ENCODE results near the gene LIF. TPM values are rescaled to one million over a fixed set of nuclear protein-coding genes. Genes with fewer than 3 reads are reported as not detected.

LIF gene
- total RNA-seq, 4 donors from 2014 or later: 4.2 to 15.3 (median 8.5) TPM

DNA sequence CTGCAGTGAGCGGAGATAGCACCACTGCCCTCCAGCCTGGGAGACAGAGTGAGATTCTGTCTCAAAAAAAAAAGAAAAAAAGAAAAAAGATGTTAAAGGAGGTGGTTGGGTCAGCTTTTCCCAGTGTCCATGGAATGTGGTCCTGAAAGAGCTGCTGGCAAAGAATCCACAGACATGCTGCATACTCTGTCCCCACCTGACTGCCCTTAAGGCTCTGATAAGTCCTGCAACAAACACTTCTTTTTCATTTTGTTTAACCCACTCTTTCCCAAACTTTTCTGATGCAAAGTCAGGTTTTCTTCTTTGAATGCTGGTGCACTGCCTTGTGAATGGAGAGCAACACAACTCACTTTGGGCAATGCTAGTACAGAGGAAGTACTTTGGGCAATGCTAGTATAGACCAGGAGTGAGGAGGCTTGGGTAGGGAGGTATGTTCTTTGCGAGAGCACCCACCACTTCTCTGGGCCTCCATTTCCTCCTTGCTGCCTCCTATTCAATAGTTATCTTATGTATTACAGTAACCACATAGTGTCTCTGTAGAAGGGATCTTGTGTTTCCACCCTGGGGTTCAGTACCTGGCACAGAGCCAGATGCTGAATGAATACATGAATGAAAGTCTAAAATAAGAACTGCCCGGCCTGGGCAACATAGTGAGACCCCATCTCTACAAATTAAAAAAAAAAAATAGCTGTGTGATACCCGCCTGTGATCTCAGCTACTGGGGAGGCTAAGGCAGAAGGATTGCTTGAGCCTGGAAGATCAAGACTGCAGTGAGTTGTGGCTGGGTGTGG, 18.9 kb downstream of the LIF start:
- H3K27me3 ChIP-seq: peaks cover 2% of the 10 kb centered on the region
- no peaks in the 10 kb centered on the region for H3K36me3 ChIP-seq
- no peak for DNase-seq (ENCODE audit: low spot score in 2 of 2)
- 86% methylated on average over 4 of the region's 4 CpGs for WGBS
- H3K9me3 ChIP-seq: no peaks in the 10 kb centered on the region
- TF ChIP-seq EP300 (IDR thresholded peaks at IDR 0.05): no peak
- H3K4me3 ChIP-seq: no peak overlapping the region
- no peak overlapping the region for H3K27ac ChIP-seq
- peaks cover 19% of the 10 kb centered on the region for H3K4me1 ChIP-seq

DNA sequence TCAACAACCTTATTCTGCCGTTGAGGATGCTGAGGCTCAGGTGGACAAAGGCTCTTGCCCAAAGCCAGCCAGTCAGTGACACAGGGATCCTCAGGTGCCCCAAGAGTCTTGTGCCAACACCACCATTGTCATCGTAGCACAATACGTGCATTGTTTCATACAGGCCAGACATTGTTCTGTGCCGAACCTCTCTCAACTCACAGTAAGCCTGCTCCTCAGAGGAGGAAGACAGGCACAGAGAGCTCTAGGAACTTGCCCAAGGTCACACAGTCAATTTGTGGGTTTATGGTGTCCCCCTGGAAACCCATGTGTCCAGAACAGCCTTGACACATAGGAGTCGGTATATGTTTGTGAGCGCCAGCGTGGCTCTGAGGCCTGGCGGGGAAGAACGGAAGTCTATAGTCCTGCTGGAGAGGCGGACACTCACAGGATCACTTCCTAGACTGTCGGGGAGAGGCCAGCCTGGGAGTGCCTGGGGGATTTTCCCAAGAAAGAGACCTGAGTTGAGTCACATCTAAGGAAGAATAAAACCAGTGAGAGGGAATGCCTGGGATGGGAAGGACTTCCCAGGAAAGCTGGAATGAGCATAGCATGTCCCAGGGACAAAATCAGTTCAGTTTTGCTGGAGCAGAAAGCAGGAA, 20.2 kb downstream of the LIF start:
- 62% methylated on average over 11 of the region's 11 CpGs for WGBS
- Histone ChIP-seq H3K4me3 (no peak overlapping the region), H3K27ac (peak overlapping the region; percentile 34), H3K27me3 (peaks cover 4% of the 10 kb centered on the region), H3K36me3 (no peaks in the 10 kb centered on the region), H3K9me3 (no peaks in the 10 kb centered on the region), H3K4me1 (peaks cover 19% of the 10 kb centered on the region)
- DNase-seq (ENCODE audit: low spot score in 2 of 2): no peak
- no peak for TF ChIP-seq EP300 (IDR thresholded peaks at IDR 0.05)
- TF ChIP-seq, protein P1, sequence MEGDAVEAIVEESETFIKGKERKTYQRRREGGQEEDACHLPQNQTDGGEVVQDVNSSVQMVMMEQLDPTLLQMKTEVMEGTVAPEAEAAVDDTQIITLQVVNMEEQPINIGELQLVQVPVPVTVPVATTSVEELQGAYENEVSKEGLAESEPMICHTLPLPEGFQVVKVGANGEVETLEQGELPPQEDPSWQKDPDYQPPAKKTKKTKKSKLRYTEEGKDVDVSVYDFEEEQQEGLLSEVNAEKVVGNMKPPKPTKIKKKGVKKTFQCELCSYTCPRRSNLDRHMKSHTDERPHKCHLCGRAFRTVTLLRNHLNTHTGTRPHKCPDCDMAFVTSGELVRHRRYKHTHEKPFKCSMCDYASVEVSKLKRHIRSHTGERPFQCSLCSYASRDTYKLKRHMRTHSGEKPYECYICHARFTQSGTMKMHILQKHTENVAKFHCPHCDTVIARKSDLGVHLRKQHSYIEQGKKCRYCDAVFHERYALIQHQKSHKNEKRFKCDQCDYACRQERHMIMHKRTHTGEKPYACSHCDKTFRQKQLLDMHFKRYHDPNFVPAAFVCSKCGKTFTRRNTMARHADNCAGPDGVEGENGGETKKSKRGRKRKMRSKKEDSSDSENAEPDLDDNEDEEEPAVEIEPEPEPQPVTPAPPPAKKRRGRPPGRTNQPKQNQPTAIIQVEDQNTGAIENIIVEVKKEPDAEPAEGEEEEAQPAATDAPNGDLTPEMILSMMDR (IDR thresholded peaks at IDR 0.05): no peak
- no peak for TF ChIP-seq POLR2A (IDR thresholded peaks at IDR 0.05)
- TF ChIP-seq POLR2AphosphoS5 (IDR thresholded peaks at IDR 0.05): no peak

DNA sequence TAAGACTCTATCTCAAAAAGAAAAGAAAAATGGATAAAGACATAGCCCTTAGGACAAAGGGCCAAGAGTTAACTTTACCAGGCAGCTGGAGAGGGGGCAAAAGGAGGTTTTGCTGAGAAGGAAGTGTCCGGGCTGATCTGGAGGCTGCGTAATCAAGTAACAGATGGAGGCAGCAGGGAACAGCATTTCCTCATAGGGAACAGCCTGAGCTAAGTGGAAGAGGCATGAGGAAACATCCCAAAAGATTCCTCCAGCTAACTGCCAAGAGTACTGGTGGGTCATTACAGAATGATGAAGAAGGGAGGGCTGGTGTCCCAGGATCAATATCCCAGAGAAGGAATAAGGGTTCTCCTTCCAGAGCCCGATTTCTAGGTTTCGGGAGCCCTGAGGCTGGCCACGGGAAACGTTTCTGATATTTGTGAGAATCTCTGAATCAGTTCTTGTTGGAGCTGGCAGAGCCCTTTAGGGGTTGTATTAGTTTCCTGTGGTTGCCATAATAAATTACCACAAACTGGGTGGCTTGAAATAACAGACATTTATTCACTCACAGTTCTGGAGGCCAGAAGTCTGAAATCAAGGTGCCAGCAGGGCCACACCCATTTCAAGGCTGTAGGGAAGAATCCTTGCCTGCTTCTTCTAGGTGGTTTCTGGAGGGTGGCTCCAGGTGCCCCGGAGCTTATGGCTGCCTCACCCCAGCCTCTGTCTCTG, 21.2 kb downstream of the LIF start:
- DNase-seq (ENCODE audit: low spot score in 2 of 2): no peak
- H3K4me1 ChIP-seq: peaks cover 19% of the 10 kb centered on the region
- peaks cover 4% of the 10 kb centered on the region for H3K27me3 ChIP-seq
- WGBS: 50% methylated on average over 7 of the region's 7 CpGs
- H3K9me3 ChIP-seq: no peaks in the 10 kb centered on the region
- peak overlapping the region; percentile 34 for H3K27ac ChIP-seq
- no peaks in the 10 kb centered on the region for H3K36me3 ChIP-seq
- no peak overlapping the region for H3K4me3 ChIP-seq
- TF ChIP-seq, protein P1 (IDR thresholded peaks at IDR 0.05): no peak

DNA sequence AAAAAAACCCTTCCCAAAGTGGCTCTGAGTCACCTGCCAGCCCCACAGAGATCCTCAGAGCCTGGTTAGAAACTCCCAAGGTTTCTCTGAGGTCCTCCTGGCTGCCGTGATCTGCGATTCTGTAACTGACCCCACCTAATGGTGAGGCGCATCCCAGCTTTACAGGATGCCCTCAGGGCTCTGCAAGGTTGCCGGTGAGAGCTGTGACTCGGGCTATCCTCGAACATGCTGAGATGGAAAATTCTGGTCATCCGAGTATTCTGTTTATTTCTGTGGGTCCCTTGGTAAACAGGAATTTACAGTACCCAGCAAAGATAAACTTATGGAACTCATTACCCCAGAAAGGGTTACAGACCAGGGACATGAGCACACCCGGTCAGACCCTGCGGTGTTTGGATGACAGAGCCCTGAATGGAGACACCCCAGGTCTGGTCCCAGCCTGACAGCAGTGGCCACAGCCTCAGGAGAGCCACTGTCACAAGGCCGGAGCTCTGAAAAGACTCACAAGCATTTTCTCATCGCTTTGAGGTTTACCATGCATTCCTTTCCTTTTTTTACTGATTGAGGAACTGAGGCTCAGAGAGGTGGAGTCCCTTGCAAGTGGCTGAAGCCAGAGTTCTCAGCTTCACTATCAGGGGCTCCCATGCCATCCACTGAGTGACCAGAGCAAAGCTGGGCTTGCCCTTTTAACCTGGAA, 22.2 kb downstream of the LIF start:
- Histone ChIP-seq H3K4me3 (no peak overlapping the region), H3K4me1 (peaks cover 19% of the 10 kb centered on the region), H3K27me3 (peaks cover 4% of the 10 kb centered on the region), H3K36me3 (no peaks in the 10 kb centered on the region), H3K9me3 (no peaks in the 10 kb centered on the region), H3K27ac (no peak overlapping the region)
- no peak for DNase-seq (ENCODE audit: low spot score in 2 of 2)
- 46% methylated on average over 10 of the region's 11 CpGs for WGBS
- TF ChIP-seq POLR2AphosphoS5 (IDR thresholded peaks at IDR 0.05): no peak

DNA sequence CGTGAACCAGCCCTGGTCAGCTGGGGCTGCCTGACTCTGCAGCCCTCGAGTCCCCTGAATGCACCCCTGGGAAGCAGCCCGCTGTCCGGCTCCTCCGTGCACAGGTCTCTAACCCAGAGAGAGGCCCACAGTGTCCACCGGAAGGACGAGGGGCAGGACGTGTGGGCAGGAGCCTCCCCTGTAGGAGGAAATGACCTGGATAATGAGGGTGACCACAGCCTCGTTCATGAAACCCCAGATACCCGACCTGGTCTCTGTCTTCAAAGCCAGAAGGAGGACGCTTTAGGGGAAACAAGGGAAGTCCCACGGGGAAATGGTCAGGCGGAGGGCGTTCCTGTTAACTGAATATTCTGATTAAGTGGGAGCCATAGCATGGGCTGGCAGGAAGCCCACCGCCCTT, 23.3 kb downstream of the LIF start:
- Histone ChIP-seq H3K36me3 (no peaks in the 10 kb centered on the region), H3K27ac (no peak overlapping the region), H3K9me3 (no peaks in the 10 kb centered on the region), H3K4me1 (peaks cover 18% of the 10 kb centered on the region), H3K4me3 (no peak overlapping the region), H3K27me3 (peaks cover 4% of the 10 kb centered on the region)
- DNase-seq (ENCODE audit: low spot score in 2 of 2): no peak
- 75% methylated on average over 14 of the region's 15 CpGs for WGBS
- TF ChIP-seq, protein P1 (IDR thresholded peaks at IDR 0.05): no peak
- TF ChIP-seq POLR2AphosphoS5 (IDR thresholded peaks at IDR 0.05): no peak
- no peak for TF ChIP-seq EP300 (IDR thresholded peaks at IDR 0.05)
- TF ChIP-seq POLR2A (IDR thresholded peaks at IDR 0.05): no peak

DNA sequence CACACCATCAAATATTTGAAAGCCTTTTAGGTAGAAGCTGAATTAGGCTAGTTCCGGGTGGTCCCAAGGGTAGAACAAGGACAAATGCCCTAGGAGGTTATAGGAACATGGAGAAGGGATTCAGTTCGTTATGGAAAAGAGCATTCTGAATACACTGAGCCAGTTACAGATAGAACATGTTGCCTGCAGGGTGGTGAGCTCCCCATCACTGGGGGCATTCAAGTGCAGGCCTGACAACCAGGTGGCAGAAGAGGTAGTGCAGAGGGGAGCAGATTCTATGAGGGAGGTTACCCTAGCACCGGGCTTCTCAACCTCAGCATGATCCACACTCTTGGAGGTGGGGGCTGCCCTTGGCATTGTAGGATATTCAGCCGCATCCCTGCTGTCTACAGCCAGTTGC, 24.2 kb downstream of the LIF start:
- Histone ChIP-seq H3K4me1 (peaks cover 15% of the 10 kb centered on the region), H3K4me3 (no peak overlapping the region), H3K36me3 (no peaks in the 10 kb centered on the region), H3K27ac (no peak overlapping the region), H3K27me3 (peaks cover 4% of the 10 kb centered on the region), H3K9me3 (no peaks in the 10 kb centered on the region)
- TF ChIP-seq, protein P1 (IDR thresholded peaks at IDR 0.05): no peak
- no peak for TF ChIP-seq POLR2AphosphoS5 (IDR thresholded peaks at IDR 0.05)
- no peak for TF ChIP-seq POLR2A (IDR thresholded peaks at IDR 0.05)
- TF ChIP-seq EP300 (IDR thresholded peaks at IDR 0.05): no peak
- WGBS: 84% methylated on average over 4 of the region's 4 CpGs
- no peak for DNase-seq (ENCODE audit: low spot score in 2 of 2)
